NT2/D1 (cell line): ENCODE results near the gene ZPLD1.

Experiments used
- SUZ12 ChIP-seq: IDR thresholded peaks from 2 replicates; pipeline ENCODE4 v1.6.1; 2011; ENCODE audit not compliant: insufficient read length, insufficient read depth; ENCODE audit errors: extremely low read depth
- YY1 ChIP-seq: IDR thresholded peaks from 2 replicates; pipeline ENCODE4 v1.6.1; 2011; ENCODE audit not compliant: insufficient read length, insufficient read depth

- TF ChIP-seq YY1 (no peak), SUZ12 (no peak)
These were observed 36.1 kb upstream of the ZPLD1 start for GRCh38 chr3:102398666-102399065.
